ENCODE measurements around the gene HIBADH.
"Not testable (repeated sequence)": the region's sequence is repeated elsewhere in the genome, so short reads cannot be mapped to it uniquely, and the experiment has no call there.

The HIBADH gene

GRCh38 chr7:27520815-27521790 lies 141.6 kb downstream of the HIBADH start:
- Histone ChIP-seq H3K36me3 (ENCODE audit: control insufficient read depth in 5 of 5, insufficient read depth in 5 of 5, low read length in 5 of 5) (peaks cover 1 to 16% (median 12%) of the 10 kb centered on the region in 5 donors), H3K4me3 (ENCODE audit: low read depth in 1 of 5, low read length in 5 of 5) (no peak overlapping the region), H3K4me1 (ENCODE audit: control insufficient read depth in 5 of 5, insufficient read depth in 5 of 5, low read length in 5 of 5) (peaks cover 0 to 23% (median 12%) of the 10 kb centered on the region in 5 donors), H3K9ac (ENCODE audit: low read length in 5 of 5) (no peak overlapping the region), H3K27ac (ENCODE audit: low read depth, low read length) (no peak overlapping the region), H3K27me3 (ENCODE audit: control insufficient read depth in 5 of 5, insufficient read depth in 4 of 5, low read length in 5 of 5) (no peaks in the 10 kb centered on the region), H3K9me3 (ENCODE audit: control insufficient read depth in 5 of 5, low read length in 5 of 5) (peaks cover 0 to 4% (median 0%) of the 10 kb centered on the region in 5 donors)

- Histone ChIP-seq H3K36me3 (ENCODE audit: control insufficient read depth in 5 of 5, insufficient read depth in 5 of 5, low read length in 5 of 5) (peaks cover 0 to 6% (median 5%) of the 10 kb centered on the region in 5 donors), H3K9me3 (ENCODE audit: control insufficient read depth in 5 of 5, low read length in 5 of 5) (peaks cover 0 to 4% (median 0%) of the 10 kb centered on the region in 5 donors), H3K27me3 (ENCODE audit: control insufficient read depth in 5 of 5, insufficient read depth in 4 of 5, low read length in 5 of 5) (no peaks in the 10 kb centered on the region), H3K27ac (ENCODE audit: low read depth, low read length) (no peak overlapping the region), H3K4me1 (ENCODE audit: control insufficient read depth in 5 of 5, insufficient read depth in 5 of 5, low read length in 5 of 5) (peaks cover 0 to 23% (median 16%) of the 10 kb centered on the region in 5 donors), H3K4me3 (ENCODE audit: low read depth in 1 of 5, low read length in 5 of 5) (no peak overlapping the region), H3K9ac (ENCODE audit: low read length in 5 of 5) (no peak overlapping the region)
These were observed 142.8 kb downstream of the HIBADH start for GRCh38 chr7:27519793-27520469.

DNA sequence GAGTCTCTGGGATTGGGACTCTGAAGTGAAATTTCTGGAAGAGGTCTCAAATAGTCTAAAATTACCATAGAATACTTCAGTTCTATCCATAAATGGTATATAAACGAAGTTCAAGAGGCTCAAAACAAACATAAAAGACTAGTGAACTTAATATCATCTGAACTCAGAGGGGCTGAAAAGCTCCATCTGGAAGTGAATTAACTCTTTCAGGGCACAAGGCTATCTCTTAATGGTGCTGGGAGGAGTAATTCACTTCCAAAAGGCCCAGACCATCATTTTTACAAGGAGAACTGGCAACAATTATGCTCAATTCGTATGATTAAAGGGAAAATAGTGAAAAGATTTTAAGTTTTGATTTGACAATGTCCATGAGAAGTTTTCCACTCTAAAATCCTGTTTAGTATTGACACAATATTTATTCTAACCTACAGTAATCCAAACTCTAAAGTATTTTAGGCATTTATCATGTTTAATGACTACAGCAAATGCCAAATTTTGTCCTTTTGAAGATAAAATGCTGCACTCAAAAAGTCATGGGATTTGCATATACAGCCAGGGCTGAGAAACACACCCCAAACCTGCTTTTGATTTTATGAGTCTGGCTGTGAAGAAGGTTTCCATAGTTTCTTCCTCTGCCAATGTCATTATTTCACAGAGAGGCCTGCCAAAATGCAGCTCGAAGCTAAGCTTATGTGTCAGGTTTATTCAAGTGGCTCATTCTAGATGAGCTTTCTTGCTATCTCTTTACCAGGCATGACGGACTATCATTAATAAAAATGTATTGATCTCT lies 143.9 kb downstream of the HIBADH start:
- Histone ChIP-seq H3K4me1 (ENCODE audit: control insufficient read depth in 5 of 5, insufficient read depth in 5 of 5, low read length in 5 of 5) (peaks cover 0 to 20% (median 16%) of the 10 kb centered on the region in 5 donors), H3K9me3 (ENCODE audit: control insufficient read depth in 5 of 5, low read length in 5 of 5) (no peaks in the 10 kb centered on the region), H3K9ac (ENCODE audit: low read length in 5 of 5) (no peak overlapping the region)

GRCh38 chr7:27516421-27516820 lies 146.3 kb downstream of the HIBADH start:
- H3K4me3 ChIP-seq (ENCODE audit: low read depth in 1 of 5, low read length in 5 of 5) = no peak overlapping the region
- no peaks in the 10 kb centered on the region for H3K27me3 ChIP-seq (ENCODE audit: control insufficient read depth in 5 of 5, insufficient read depth in 4 of 5, low read length in 5 of 5)
- H3K4me1 ChIP-seq (ENCODE audit: control insufficient read depth in 5 of 5, insufficient read depth in 5 of 5, low read length in 5 of 5) = peaks cover 0 to 18% (median 14%) of the 10 kb centered on the region in 5 donors
- no peaks in the 10 kb centered on the region for H3K9me3 ChIP-seq (ENCODE audit: control insufficient read depth in 5 of 5, low read length in 5 of 5)
- H3K9ac ChIP-seq (ENCODE audit: low read length in 5 of 5) = no peak overlapping the region
- no peak overlapping the region for H3K27ac ChIP-seq (ENCODE audit: low read depth, low read length)
- H3K36me3 ChIP-seq (ENCODE audit: control insufficient read depth in 5 of 5, insufficient read depth in 5 of 5, low read length in 5 of 5) = no peaks in the 10 kb centered on the region

More for the DNA sequence above, 143.9 kb downstream of the HIBADH start:
- no peak overlapping the region for H3K27ac ChIP-seq (ENCODE audit: low read depth, low read length)
- no peaks in the 10 kb centered on the region for H3K27me3 ChIP-seq (ENCODE audit: control insufficient read depth in 5 of 5, insufficient read depth in 4 of 5, low read length in 5 of 5)
- H3K36me3 ChIP-seq (ENCODE audit: control insufficient read depth in 5 of 5, insufficient read depth in 5 of 5, low read length in 5 of 5) = no peaks in the 10 kb centered on the region
- H3K4me3 ChIP-seq (ENCODE audit: low read depth in 1 of 5, low read length in 5 of 5) = no peak overlapping the region

DNA sequence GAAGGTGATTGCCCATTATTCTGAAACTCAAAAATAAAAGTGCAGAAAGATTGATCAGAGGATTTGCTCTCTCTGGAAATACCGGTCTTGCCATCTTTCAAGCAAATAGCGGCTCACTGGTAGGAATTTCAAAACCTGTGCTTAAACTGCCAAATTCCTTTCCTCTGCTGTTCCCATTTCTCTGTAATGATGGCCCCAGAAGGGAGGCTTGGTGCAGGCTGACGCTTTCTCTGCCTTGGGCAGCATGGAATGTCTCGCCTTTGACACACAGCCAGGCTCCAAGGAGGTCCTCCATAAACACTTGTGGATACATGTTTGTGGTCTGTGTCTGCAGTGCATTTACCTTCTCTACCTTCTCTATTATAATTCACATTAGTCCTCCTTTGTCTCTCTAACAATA lies 146.8 kb downstream of the HIBADH start:
- Histone ChIP-seq H3K9me3 (ENCODE audit: control insufficient read depth in 5 of 5, low read length in 5 of 5) (no peaks in the 10 kb centered on the region), H3K36me3 (ENCODE audit: control insufficient read depth in 5 of 5, insufficient read depth in 5 of 5, low read length in 5 of 5) (no peaks in the 10 kb centered on the region), H3K4me3 (ENCODE audit: low read depth in 1 of 5, low read length in 5 of 5) (no peak overlapping the region), H3K27me3 (ENCODE audit: control insufficient read depth in 5 of 5, insufficient read depth in 4 of 5, low read length in 5 of 5) (no peaks in the 10 kb centered on the region), H3K27ac (ENCODE audit: low read depth, low read length) (no peak overlapping the region), H3K4me1 (ENCODE audit: control insufficient read depth in 5 of 5, insufficient read depth in 5 of 5, low read length in 5 of 5) (peaks cover 0 to 13% (median 10%) of the 10 kb centered on the region in 5 donors), H3K9ac (ENCODE audit: low read length in 5 of 5) (no peak overlapping the region)

DNA sequence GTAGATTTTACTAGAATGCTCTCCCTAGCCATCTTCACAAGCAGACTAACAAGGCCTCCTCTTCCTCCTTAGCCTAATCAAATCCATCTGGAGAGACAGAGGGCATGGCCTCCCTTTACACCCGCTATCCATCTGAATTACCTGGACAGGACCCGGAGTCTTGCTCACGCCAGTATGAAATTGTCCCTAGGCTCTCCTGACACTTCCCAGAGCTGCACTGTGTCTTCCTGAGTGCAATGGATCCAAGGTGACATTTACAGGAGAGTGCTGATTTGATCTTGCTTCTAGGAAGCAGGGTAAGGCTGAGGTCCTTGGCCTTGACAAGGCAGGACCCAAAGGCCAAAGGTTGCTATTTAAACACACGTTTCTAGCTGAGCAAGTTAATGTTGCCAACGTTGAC lies 147.8 kb downstream of the HIBADH start:
- Histone ChIP-seq H3K27me3 (ENCODE audit: control insufficient read depth in 5 of 5, insufficient read depth in 4 of 5, low read length in 5 of 5) (no peaks in the 10 kb centered on the region), H3K9me3 (ENCODE audit: control insufficient read depth in 5 of 5, low read length in 5 of 5) (no peaks in the 10 kb centered on the region), H3K4me1 (ENCODE audit: control insufficient read depth in 5 of 5, insufficient read depth in 5 of 5, low read length in 5 of 5) (peaks cover 0 to 6% (median 3%) of the 10 kb centered on the region in 5 donors), H3K36me3 (ENCODE audit: control insufficient read depth in 5 of 5, insufficient read depth in 5 of 5, low read length in 5 of 5) (no peaks in the 10 kb centered on the region), H3K27ac (ENCODE audit: low read depth, low read length) (no peak overlapping the region), H3K9ac (ENCODE audit: low read length in 5 of 5) (no peak overlapping the region), H3K4me3 (ENCODE audit: low read depth in 1 of 5, low read length in 5 of 5) (no peak overlapping the region)

GRCh38 chr7:27513885-27514284 lies 148.8 kb downstream of the HIBADH start:
- Histone ChIP-seq H3K36me3 (ENCODE audit: control insufficient read depth in 5 of 5, insufficient read depth in 5 of 5, low read length in 5 of 5) (no peaks in the 10 kb centered on the region), H3K4me3 (ENCODE audit: low read depth in 1 of 5, low read length in 5 of 5) (no peak overlapping the region), H3K27me3 (ENCODE audit: control insufficient read depth in 5 of 5, insufficient read depth in 4 of 5, low read length in 5 of 5) (no peaks in the 10 kb centered on the region), H3K9me3 (ENCODE audit: control insufficient read depth in 5 of 5, low read length in 5 of 5) (no peaks in the 10 kb centered on the region), H3K4me1 (ENCODE audit: control insufficient read depth in 5 of 5, insufficient read depth in 5 of 5, low read length in 5 of 5) (peaks cover 0 to 3% (median 0%) of the 10 kb centered on the region in 5 donors), H3K9ac (ENCODE audit: low read length in 5 of 5) (no peak overlapping the region), H3K27ac (ENCODE audit: low read depth, low read length) (no peak overlapping the region)

DNA sequence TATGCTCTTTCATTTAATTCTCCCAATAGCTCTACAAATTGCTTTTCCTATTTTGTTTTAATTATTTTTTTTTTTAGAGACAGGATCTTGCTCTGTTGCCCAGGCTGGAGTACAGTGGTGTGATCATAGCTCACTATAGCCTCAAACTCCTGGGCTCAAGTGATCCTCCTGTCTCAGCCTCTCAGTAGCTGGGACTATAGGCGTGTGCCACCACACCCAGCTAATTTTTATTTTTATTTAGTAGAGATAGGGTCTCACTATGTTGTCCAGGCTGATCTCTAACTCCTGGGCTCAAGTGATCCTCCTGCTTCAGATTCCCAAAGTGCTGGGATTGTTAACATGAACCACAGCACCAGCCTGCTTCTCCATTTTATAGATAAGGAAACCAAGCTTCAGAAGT lies 151.3 kb downstream of the HIBADH start:
- H3K4me3 ChIP-seq (ENCODE audit: low read depth in 1 of 5, low read length in 5 of 5); H3K4me1 ChIP-seq (ENCODE audit: control insufficient read depth in 5 of 5, insufficient read depth in 5 of 5, low read length in 5 of 5); H3K27me3 ChIP-seq (ENCODE audit: control insufficient read depth in 5 of 5, insufficient read depth in 4 of 5, low read length in 5 of 5); H3K36me3 ChIP-seq (ENCODE audit: control insufficient read depth in 5 of 5, insufficient read depth in 5 of 5, low read length in 5 of 5); H3K27ac ChIP-seq (ENCODE audit: low read depth, low read length); H3K9ac ChIP-seq (ENCODE audit: low read length in 5 of 5); H3K9me3 ChIP-seq (ENCODE audit: control insufficient read depth in 5 of 5, low read length in 5 of 5): not testable (repeated sequence)

DNA sequence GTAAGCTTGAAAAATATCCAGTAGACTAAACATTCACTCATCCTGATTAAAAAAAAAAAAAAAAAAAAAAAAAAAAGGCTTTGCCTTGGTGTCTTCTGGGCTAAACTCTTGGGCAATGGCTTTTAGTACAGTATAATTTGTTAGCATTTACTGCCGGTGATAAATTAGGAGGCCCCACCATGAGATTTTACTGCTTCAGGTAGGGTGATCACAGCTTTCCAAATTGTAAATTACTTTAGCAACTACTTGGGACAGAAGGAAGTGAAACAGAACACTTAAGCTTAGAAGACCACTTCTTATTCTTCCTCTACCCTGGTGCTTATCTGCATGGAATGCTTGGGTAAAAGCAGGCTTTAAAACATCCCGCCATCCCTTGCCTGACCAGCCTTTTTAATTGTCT lies 152.1 kb downstream of the HIBADH start:
- Histone ChIP-seq H3K27me3 (ENCODE audit: control insufficient read depth in 5 of 5, insufficient read depth in 4 of 5, low read length in 5 of 5) (no peaks in the 10 kb centered on the region), H3K27ac (ENCODE audit: low read depth, low read length) (no peak overlapping the region)

More for the DNA sequence above, 152.1 kb downstream of the HIBADH start:
- Histone ChIP-seq H3K4me3 (ENCODE audit: low read depth in 1 of 5, low read length in 5 of 5) (no peak overlapping the region), H3K36me3 (ENCODE audit: control insufficient read depth in 5 of 5, insufficient read depth in 5 of 5, low read length in 5 of 5) (no peaks in the 10 kb centered on the region), H3K4me1 (ENCODE audit: control insufficient read depth in 5 of 5, insufficient read depth in 5 of 5, low read length in 5 of 5) (no peaks in the 10 kb centered on the region), H3K9ac (ENCODE audit: low read length in 5 of 5) (no peak overlapping the region), H3K9me3 (ENCODE audit: control insufficient read depth in 5 of 5, low read length in 5 of 5) (no peaks in the 10 kb centered on the region)
